Loucy (cell line): ENCODE measurements around the gene FDXR.

ENCODE experiments used
- EZH2phosphoT487 ChIP-seq: fragments of 200-600 bp; IDR thresholded peaks from 2 replicates; pipeline ENCODE4 v1.6.1; 2018; ENCODE audit warnings: antibody characterized with exemption, mild to moderate bottlenecking, moderate library complexity, borderline replicate concordance
- TF ChIP-seq, protein P1 (sequence below): fragments of 200-600 bp; sonication (generic); conservative IDR thresholded peaks from 2 replicates; pipeline ENCODE4 v1.5.1; 2014; ENCODE audit warnings: mild to moderate bottlenecking, antibody characterized with exemption, low read length

DNA sequence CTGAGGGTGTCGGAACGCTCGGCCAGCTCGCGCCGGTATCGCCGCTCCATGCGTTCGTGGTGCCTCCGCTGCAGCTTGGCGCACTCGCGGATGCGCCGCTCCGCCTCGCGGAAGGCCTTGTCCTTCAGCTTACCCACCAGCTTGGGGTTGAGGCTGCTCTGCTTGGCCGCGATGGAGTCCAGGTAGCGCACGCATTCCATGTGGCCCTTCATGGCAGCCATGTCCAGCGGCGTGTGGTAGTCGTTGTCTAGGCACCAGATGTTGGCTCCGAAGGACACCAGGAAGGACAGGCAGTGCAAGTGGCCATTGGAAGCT lies 47.5 kb upstream of the FDXR start:
- TF ChIP-seq, protein P1, sequence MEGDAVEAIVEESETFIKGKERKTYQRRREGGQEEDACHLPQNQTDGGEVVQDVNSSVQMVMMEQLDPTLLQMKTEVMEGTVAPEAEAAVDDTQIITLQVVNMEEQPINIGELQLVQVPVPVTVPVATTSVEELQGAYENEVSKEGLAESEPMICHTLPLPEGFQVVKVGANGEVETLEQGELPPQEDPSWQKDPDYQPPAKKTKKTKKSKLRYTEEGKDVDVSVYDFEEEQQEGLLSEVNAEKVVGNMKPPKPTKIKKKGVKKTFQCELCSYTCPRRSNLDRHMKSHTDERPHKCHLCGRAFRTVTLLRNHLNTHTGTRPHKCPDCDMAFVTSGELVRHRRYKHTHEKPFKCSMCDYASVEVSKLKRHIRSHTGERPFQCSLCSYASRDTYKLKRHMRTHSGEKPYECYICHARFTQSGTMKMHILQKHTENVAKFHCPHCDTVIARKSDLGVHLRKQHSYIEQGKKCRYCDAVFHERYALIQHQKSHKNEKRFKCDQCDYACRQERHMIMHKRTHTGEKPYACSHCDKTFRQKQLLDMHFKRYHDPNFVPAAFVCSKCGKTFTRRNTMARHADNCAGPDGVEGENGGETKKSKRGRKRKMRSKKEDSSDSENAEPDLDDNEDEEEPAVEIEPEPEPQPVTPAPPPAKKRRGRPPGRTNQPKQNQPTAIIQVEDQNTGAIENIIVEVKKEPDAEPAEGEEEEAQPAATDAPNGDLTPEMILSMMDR: no peak
- TF ChIP-seq EZH2phosphoT487: no peak
